ENCODE results near the gene TMEM14B.

GRCh38 chr6:10794239-10794638 is 46.6 kb downstream of the TMEM14B start:
- TF ChIP-seq CTCF (conservative IDR thresholded peaks at IDR 0.05; ENCODE audit: low read depth, low read length) (no peak), EZH2 (IDR thresholded peaks at IDR 0.05; ENCODE audit: low read length, unreplicated experiment) (no peak)
